Progenitor cell of endocrine pancreas (in vitro differentiated cells): ENCODE measurements around the gene PPHLN1. TPM values are rescaled to one million over a fixed set of nuclear protein-coding genes. Genes with fewer than 3 reads are reported as not detected.

Experiments
- DNase-seq: peaks from one replicate; pipeline ENCODE4 v3.0.0; 2021; ENCODE audit warnings: low spot score; ENCODE audit not compliant: unreplicated experiment
- H3K27ac Mint-ChIP-seq: 2 replicates; pipeline ENCODE4 v1.8.0; 2021; ENCODE audit warnings: mild to moderate bottlenecking, moderate library complexity, mixed read lengths
- H3K27me3 Mint-ChIP-seq: 2 replicates; pipeline ENCODE4 v1.8.0; 2021; ENCODE audit warnings: mixed read lengths
- H3K36me3 Mint-ChIP-seq: 2 replicates; pipeline ENCODE4 v1.8.0; 2022; ENCODE audit warnings: mixed read lengths; ENCODE audit not compliant: insufficient read depth
- H3K4me1 Mint-ChIP-seq: 2 replicates; pipeline ENCODE4 v1.8.0; 2021; ENCODE audit warnings: low read depth, mixed read lengths
- H3K4me3 Mint-ChIP-seq: 2 replicates; pipeline ENCODE4 v1.8.0; 2021; ENCODE audit warnings: low read depth, mild to moderate bottlenecking, moderate library complexity, mixed read lengths
- H3K9me3 Mint-ChIP-seq: 2 replicates; pipeline ENCODE4 v1.8.0; 2021; ENCODE audit warnings: low read depth, mixed read lengths
- total RNA-seq: library from RNA; stranded (reverse); gene quantifications from 2 replicates; pipeline ENCODE4 v1.2.1, GENCODE V29; 2021
- TF ChIP-seq, protein P1 (sequence below): fragments of 200-600 bp; sonication (generic); IDR thresholded peaks from one replicate; pipeline ENCODE4 v1.5.0; 2021; ENCODE audit warnings: antibody characterized with exemption, mild to moderate bottlenecking; ENCODE audit not compliant: unreplicated experiment

Gene PPHLN1
- total RNA-seq, 1 donor from 2014 or later: 62.2 TPM

DNA sequence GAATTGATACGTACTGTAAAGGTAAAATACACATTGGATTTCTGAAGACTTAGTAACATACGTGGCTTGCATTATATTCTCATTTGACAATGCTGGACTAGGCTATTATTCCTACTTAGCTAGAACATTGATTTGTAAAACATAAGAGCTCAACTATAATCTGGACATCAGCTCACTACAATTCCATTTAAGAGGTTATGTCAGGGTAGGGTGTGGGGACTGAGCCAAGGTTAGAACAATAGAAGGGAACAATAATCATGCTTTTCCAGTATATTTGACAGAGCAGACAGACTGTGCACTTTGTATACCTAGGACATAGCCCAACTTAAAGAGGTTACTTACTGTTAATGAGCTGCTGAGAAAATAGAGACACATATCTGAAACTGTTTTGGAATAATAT, 10.9 kb upstream of the PPHLN1 start:
- Mint-ChIP-seq H3K27me3 (peaks cover 3% of the 10 kb centered on the region), H3K27ac (no peak overlapping the region), H3K4me3 (no peak overlapping the region), H3K4me1 (peaks cover 8% of the 10 kb centered on the region), H3K9me3 (no peaks in the 10 kb centered on the region), H3K36me3 (peaks cover 21% of the 10 kb centered on the region)
- TF ChIP-seq, protein P1, sequence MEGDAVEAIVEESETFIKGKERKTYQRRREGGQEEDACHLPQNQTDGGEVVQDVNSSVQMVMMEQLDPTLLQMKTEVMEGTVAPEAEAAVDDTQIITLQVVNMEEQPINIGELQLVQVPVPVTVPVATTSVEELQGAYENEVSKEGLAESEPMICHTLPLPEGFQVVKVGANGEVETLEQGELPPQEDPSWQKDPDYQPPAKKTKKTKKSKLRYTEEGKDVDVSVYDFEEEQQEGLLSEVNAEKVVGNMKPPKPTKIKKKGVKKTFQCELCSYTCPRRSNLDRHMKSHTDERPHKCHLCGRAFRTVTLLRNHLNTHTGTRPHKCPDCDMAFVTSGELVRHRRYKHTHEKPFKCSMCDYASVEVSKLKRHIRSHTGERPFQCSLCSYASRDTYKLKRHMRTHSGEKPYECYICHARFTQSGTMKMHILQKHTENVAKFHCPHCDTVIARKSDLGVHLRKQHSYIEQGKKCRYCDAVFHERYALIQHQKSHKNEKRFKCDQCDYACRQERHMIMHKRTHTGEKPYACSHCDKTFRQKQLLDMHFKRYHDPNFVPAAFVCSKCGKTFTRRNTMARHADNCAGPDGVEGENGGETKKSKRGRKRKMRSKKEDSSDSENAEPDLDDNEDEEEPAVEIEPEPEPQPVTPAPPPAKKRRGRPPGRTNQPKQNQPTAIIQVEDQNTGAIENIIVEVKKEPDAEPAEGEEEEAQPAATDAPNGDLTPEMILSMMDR: no peak
- no peak for DNase-seq

DNA sequence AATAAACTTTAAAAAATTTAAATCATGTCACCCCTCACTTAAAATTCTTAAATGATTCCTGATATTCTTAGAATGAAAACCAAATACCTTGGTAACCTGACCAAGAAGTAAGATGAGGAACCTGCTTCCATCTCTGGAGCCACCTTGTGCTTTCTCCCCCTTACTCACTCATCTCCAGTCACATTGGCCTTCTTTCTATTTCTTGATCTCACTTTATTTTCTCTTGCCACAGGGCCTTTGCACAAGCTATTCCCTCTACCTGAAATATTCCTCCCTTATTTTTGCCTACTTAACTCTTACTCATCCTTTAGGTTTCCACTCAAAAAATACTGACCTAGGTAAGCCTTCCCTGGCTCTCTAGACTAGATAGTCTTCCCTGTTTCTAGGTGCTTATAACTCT, 5.2 kb upstream of the PPHLN1 start:
- DNase-seq: no peak
- Mint-ChIP-seq H3K36me3 (peaks cover 32% of the 10 kb centered on the region), H3K27me3 (peaks cover 8% of the 10 kb centered on the region), H3K9me3 (no peaks in the 10 kb centered on the region), H3K4me3 (no peak overlapping the region), H3K4me1 (peaks cover 12% of the 10 kb centered on the region), H3K27ac (no peak overlapping the region)
- TF ChIP-seq, protein P1: no peak

DNA sequence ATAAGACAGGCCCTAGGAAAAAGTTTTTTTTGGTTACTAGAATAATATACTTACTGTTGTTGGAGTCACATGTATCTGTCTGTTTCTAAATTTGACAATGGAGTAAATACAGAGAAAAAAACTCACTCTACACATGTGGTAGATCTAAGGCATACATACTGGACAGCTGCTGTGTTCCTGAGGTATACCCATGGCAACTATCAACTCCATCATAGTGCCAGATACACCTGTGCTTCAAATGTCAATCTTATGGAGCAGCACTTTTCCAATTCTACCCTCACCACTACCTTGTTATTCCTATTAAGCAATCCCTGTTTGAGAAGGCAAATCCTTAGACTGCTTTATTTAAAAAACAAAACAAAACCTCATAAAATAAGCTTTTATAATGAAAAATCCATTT, 3.4 kb upstream of the PPHLN1 start:
- H3K4me1 Mint-ChIP-seq: peaks cover 23% of the 10 kb centered on the region
- H3K36me3 Mint-ChIP-seq: peaks cover 30% of the 10 kb centered on the region
- H3K27ac Mint-ChIP-seq: no peak overlapping the region
- no peaks in the 10 kb centered on the region for H3K9me3 Mint-ChIP-seq
- no peak for DNase-seq
- TF ChIP-seq, protein P1: no peak
- no peak overlapping the region for H3K4me3 Mint-ChIP-seq
- peaks cover 8% of the 10 kb centered on the region for H3K27me3 Mint-ChIP-seq

DNA sequence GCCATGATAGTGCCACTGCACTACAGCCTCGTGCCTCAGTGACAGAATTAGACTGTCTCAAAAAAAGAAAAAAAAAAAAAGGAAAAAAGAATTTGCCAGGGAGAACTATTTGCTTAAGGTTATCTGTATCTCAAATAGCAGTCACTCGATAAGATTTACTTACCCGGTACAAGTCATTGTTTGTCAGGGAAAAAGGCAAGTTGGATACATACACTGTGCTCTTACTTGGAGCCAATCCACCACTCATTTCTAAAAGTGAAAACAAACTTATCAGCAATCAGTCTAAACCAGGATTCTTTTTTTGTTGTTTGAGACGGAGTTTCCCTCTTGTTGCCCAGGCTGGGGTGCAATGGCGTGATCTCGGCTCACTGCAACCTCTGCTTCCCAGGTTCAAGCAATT, 2.1 kb upstream of the PPHLN1 start:
- Mint-ChIP-seq H3K4me3 (peak overlapping the region; percentile 31), H3K9me3 (no peaks in the 10 kb centered on the region), H3K27ac (no peak overlapping the region), H3K4me1 (peaks cover 26% of the 10 kb centered on the region), H3K27me3 (peaks cover 5% of the 10 kb centered on the region), H3K36me3 (peaks cover 24% of the 10 kb centered on the region)
- TF ChIP-seq, protein P1: no peak
- DNase-seq: no peak

DNA sequence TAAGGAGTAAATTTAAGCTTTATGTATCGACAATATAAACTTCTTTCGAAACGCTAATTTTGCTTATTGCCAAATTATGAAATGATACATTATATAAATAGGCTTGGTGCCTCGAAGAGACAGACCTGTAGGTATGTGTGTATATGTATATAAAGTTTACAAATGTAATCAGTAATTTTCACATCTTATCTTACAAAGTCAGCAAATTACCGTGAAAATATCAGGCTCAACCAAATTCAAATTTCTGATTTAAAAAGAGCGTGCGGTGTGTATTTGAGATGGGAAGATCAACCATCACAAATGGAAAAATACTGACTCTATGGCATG, 678 bp upstream of the PPHLN1 start:
- no peak for DNase-seq
- Mint-ChIP-seq H3K27me3 (peaks cover 5% of the 10 kb centered on the region), H3K4me1 (peaks cover 32% of the 10 kb centered on the region), H3K4me3 (peak overlapping the region; percentile 95), H3K36me3 (peaks cover 18% of the 10 kb centered on the region), H3K27ac (peak overlapping the region; percentile 99), H3K9me3 (no peaks in the 10 kb centered on the region)
- TF ChIP-seq, protein P1: no peak
